Astrocyte of the cerebellum (primary cell): Measurements from ENCODE around the gene LMBR1.
A peak's percentile ranks its signal among the peaks of the same experiment; 100 is the strongest.
"Not testable (repeated sequence)": the region's sequence is repeated elsewhere in the genome, so short reads cannot be mapped to it uniquely, and the experiment has no call there.

Experiments used
- DNase-seq: peaks from one replicate; pipeline ENCODE4 v3.0.0-alpha.2; 2011; ENCODE audit warnings: low read depth
- H3K4me3 ChIP-seq: 2 replicates; pipeline ENCODE4 v1.5.1; 2011; ENCODE audit warnings: mild to moderate bottlenecking, low read depth, low read length, moderate library complexity
- CTCF ChIP-seq: IDR thresholded peaks from 2 replicates; pipeline ENCODE4 v1.5.1; 2012; ENCODE audit warnings: low read length, low read depth, moderate library complexity, mild to moderate bottlenecking; ENCODE audit errors: missing control alignments
- in situ Hi-C: cut with HindIII; loops from 2 replicates; pipeline ENCODE4 v1.10.0; 2017; ENCODE audit warnings: low sequenced_read_pairs

LMBR1 gene

GRCh38 chr7:156651474-156651873 lies 241.5 kb downstream of the LMBR1 start:
- no peak for DNase-seq
- in situ Hi-C loops: no loop called here
- TF ChIP-seq CTCF: no peak
- H3K4me3 ChIP-seq: no peak overlapping the region

GRCh38 chr7:156650042-156650441 lies 242.9 kb downstream of the LMBR1 start:
- no peak overlapping the region for H3K4me3 ChIP-seq
- in situ Hi-C loops: no loop called here
- TF ChIP-seq CTCF: peak; percentile 51
- DNase-seq: no peak

GRCh38 chr7:156647330-156647729 lies 245.7 kb downstream of the LMBR1 start:
- DNase-seq, in situ Hi-C loops, H3K4me3 ChIP-seq: not testable (repeated sequence)

GRCh38 chr7:156642306-156643045 lies 250.5 kb downstream of the LMBR1 start:
- no peak overlapping the region for H3K4me3 ChIP-seq
- in situ Hi-C loops: no loop called here
- TF ChIP-seq CTCF: no peak
- DNase-seq: no peak

- peak overlapping the region; percentile 81 for H3K4me3 ChIP-seq
- no peak for TF ChIP-seq CTCF
- in situ Hi-C loops: no loop called here
- no peak for DNase-seq
These were observed 252.0 kb downstream of the LMBR1 start for GRCh38 chr7:156640949-156641485.

- TF ChIP-seq CTCF: no peak
- peak within 1 kb of the TSS; percentile 81 for H3K4me3 ChIP-seq
- in situ Hi-C loops: no loop called here
- peak; percentile 73 for DNase-seq
These were observed 252.6 kb downstream of the LMBR1 start, which contains the start of gene RNF32 for GRCh38 chr7:156640257-156640948. Gene RNF32 (plus strand): TSS chr7:156640774. CDS start chr7:156643878, 3,104 bp downstream.
